ENCODE results near the gene UCK2. TPM values are rescaled to one million over a fixed set of nuclear protein-coding genes. Genes with fewer than 3 reads are reported as not detected.

The UCK2 gene
- total RNA-seq, 1 donor from 2014 or later, result 40.9 TPM

GRCh38 chr1:165877940-165878556 lies 50.6 kb downstream of the UCK2 start:
- H3K27me3 Mint-ChIP-seq (ENCODE audit: low read depth), result no peaks in the 10 kb centered on the region
- H3K36me3 Mint-ChIP-seq, result peaks cover 29% of the 10 kb centered on the region
- H3K4me3 Mint-ChIP-seq, result no peak overlapping the region
- H3K4me1 Mint-ChIP-seq, result no peaks in the 10 kb centered on the region
- H3K27ac Mint-ChIP-seq, result no peak overlapping the region
- DNase-seq (ENCODE audit: low spot score in 2 of 2, unreplicated experiment in 2 of 2), result no peak
- TF ChIP-seq CTCF (IDR thresholded peaks at IDR 0.05; ENCODE audit: unreplicated experiment), result no peak
- H3K9me3 Mint-ChIP-seq, result peaks cover 30% of the 10 kb centered on the region

GRCh38 chr1:165879946-165880345 lies 52.5 kb downstream of the UCK2 start:
- peaks cover 25% of the 10 kb centered on the region for H3K36me3 Mint-ChIP-seq
- no peak for TF ChIP-seq CTCF (IDR thresholded peaks at IDR 0.05; ENCODE audit: unreplicated experiment)
- peaks cover 8% of the 10 kb centered on the region for H3K4me1 Mint-ChIP-seq
- H3K27me3 Mint-ChIP-seq (ENCODE audit: low read depth), result no peaks in the 10 kb centered on the region
- H3K9me3 Mint-ChIP-seq, result peaks cover 23% of the 10 kb centered on the region
- H3K4me3 Mint-ChIP-seq, result no peak overlapping the region
- no peak overlapping the region for H3K27ac Mint-ChIP-seq
- DNase-seq (ENCODE audit: low spot score in 2 of 2, unreplicated experiment in 2 of 2), result no peak

- Mint-ChIP-seq H3K36me3 (peaks cover 25% of the 10 kb centered on the region), H3K4me3 (no peak overlapping the region), H3K9me3 (peaks cover 23% of the 10 kb centered on the region), H3K27ac (no peak overlapping the region), H3K4me1 (peaks cover 8% of the 10 kb centered on the region), H3K27me3 (ENCODE audit: low read depth) (no peaks in the 10 kb centered on the region)
- no peak for TF ChIP-seq CTCF (IDR thresholded peaks at IDR 0.05; ENCODE audit: unreplicated experiment)
- no peak for DNase-seq (ENCODE audit: low spot score in 2 of 2, unreplicated experiment in 2 of 2)
Measured at GRCh38 chr1:165880993-165881392, 53.6 kb downstream of the UCK2 start.

GRCh38 chr1:165882168-165882837 lies 54.9 kb downstream of the UCK2 start:
- no peak overlapping the region for H3K27ac Mint-ChIP-seq
- no peak overlapping the region for H3K4me3 Mint-ChIP-seq
- TF ChIP-seq CTCF (IDR thresholded peaks at IDR 0.05; ENCODE audit: unreplicated experiment), result no peak
- peaks cover 17% of the 10 kb centered on the region for H3K36me3 Mint-ChIP-seq
- peaks cover 14% of the 10 kb centered on the region for H3K9me3 Mint-ChIP-seq
- peaks cover 12% of the 10 kb centered on the region for H3K4me1 Mint-ChIP-seq
- no peak for DNase-seq (ENCODE audit: low spot score in 2 of 2, unreplicated experiment in 2 of 2)
- H3K27me3 Mint-ChIP-seq (ENCODE audit: low read depth), result no peaks in the 10 kb centered on the region

GRCh38 chr1:165883056-165883455 lies 55.6 kb downstream of the UCK2 start:
- H3K9me3 Mint-ChIP-seq, result peaks cover 7% of the 10 kb centered on the region
- peaks cover 9% of the 10 kb centered on the region for H3K36me3 Mint-ChIP-seq
- peaks cover 17% of the 10 kb centered on the region for H3K4me1 Mint-ChIP-seq
- H3K27ac Mint-ChIP-seq, result no peak overlapping the region
- DNase-seq (ENCODE audit: low spot score in 2 of 2, unreplicated experiment in 2 of 2), result no peak
- TF ChIP-seq CTCF (IDR thresholded peaks at IDR 0.05; ENCODE audit: unreplicated experiment), result no peak
- H3K4me3 Mint-ChIP-seq, result no peak overlapping the region
- no peaks in the 10 kb centered on the region for H3K27me3 Mint-ChIP-seq (ENCODE audit: low read depth)
